Raji (cell line): ENCODE results near the gene LDB2.

Experiments
- POLR2A ChIP-seq: IDR thresholded peaks from 2 replicates; pipeline ENCODE4 v1.6.1; 2011; ENCODE audit warnings: low read depth, low read length, control low read depth; ENCODE audit not compliant: insufficient read depth

The LDB2 gene

DNA sequence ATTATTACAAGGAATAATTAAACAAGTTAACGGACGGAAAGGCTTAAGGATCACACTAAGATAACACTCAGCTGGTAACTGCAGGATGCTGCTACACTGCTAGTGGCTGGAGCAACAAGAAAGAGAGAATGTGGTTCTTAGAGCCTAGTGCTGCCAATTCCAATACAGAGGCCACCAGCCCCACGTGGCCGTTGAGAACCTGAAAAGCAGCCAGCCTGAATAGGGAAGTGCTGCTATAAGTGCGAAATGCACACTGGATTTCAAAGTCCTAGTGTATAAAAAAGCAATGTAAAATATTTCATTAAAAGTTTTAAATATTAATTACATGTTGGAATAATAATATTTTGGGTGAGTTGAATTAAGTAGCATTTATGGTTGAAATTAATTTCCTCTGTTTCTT lies 414.9 kb downstream of the LDB2 start:
- TF ChIP-seq POLR2A: no peak

DNA sequence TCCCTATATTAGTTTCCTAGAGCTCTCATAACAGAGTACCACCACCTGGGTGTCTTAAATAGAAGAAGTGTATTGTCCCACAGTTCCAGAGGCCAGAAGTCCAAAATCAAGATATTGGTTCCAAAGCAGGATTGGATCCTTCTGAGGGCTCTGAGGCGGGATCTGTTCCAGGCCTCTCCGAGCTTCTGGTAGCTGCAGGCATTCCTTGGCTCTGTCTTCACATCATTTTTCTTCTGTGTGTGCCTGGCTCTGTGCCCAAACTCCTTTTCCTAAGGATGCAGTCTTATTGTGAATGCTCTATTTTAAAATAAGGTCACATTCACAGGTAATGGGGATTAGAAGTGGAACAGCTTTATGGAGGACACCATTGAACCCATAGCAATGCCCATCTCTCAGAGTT lies 418.4 kb downstream of the LDB2 start:
- TF ChIP-seq POLR2A: no peak

DNA sequence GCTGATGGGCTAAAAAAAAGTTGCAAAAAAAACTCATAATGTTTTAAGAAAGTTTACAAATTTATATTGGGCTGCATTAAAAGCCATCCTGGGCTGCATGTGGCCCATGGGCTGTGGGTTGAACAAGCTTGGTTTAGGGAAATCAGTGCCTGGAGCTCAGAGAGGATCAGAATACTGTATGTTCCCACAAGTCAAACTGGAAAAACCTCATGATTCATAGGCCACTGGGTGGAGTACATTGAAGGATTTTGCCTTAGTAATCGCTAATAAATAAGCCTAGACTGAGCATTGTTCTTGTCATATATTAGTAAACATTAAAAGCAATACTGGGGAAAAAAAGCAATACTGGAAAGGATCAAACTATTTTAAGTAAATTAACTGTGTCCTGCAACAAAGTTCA lies 425.9 kb downstream of the LDB2 start:
- no peak for TF ChIP-seq POLR2A

DNA sequence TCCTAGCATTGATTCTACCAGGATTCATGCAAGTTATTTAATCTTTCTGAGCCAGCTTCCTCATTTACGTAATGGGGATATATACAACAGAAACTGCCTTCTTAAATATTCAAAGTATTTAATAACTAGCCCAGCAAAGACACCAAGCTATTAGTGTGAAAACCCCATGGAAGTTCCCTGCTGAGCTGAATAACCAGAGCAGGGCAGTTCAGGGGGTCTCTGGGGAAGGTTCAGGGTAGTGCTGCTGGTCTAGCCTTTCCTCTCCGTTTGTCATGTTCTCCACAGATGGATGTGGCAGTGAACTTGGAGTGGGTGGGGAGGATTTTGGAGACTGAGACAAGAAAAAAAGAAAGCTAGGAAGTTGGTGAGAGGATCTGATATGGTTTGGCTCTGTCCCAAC lies 431.4 kb downstream of the LDB2 start:
- no peak for TF ChIP-seq POLR2A

DNA sequence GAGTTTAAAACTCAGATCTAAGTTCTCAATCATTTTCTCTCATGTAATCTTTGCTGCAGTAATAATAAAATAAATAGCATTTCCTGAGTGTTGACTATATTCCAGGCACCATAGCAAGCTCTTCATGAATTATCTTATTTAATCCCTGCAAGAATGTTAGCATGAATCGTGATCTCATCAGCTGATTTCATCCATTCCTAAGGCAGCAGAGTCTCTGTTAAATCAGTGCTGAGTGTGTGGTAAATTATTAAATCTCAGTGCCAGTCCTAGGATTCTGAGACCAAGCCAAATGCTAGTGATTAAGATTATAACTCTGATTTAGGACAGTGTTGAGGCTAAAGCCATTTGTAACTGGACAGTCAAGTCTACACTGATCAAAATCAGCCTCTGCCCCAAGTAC lies 431.9 kb downstream of the LDB2 start:
- no peak for TF ChIP-seq POLR2A

DNA sequence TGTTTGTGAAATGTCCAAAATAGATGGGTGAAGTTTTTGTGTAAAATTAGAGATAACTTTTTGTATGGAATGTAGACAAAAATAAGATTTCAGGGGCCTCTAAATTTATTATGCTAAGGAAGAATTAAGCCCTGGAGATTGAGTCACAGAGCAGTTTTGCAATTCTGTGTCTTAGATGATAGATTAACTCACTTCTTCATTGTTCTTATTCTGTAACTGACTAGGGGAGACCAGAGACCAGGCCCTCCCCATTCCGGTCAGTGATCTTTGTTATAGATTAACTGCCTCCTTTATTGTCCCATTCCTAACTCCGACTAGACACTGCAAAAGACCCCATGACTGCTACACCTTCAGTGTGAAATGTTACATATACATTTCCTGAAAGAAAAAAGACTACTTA lies 433.8 kb downstream of the LDB2 start:
- TF ChIP-seq POLR2A: no peak

DNA sequence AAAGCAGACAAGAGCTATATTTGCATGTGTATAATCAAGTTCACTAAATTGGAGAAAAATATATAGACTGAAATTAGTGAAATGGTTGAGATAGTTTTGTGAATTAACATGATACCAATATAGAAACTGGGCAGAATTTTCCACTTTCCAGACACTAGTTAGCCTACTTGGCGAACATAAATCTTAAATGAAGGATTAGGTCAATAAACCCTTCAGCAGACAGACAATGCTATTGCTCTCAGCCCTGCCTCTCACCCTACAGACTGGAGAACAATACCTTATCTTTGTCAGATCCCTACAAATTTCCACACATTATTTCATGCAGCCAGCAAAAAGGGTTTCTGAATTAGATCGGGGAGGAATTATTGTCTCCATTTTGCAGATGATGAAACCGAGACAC lies 435.8 kb downstream of the LDB2 start:
- no peak for TF ChIP-seq POLR2A

DNA sequence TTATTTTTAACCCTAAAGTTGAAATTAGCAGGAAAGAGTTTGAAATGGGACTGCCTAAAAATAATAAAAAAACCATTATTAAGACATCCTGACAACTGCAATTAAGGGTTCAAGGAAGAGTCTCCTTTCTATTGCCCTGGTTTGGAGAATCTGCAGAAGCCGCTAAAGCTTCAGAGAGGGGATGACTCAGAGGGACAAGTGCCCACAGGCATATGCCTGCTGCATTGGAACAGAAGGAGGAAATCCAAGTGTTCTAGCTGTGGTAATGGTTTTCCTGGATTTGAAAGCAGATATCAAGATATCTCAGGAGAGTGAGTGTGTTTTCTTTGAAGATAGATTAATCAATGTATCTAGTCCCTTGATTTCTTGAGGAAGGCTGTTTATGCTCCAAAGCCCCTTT lies 437.1 kb downstream of the LDB2 start:
- no peak for TF ChIP-seq POLR2A

DNA sequence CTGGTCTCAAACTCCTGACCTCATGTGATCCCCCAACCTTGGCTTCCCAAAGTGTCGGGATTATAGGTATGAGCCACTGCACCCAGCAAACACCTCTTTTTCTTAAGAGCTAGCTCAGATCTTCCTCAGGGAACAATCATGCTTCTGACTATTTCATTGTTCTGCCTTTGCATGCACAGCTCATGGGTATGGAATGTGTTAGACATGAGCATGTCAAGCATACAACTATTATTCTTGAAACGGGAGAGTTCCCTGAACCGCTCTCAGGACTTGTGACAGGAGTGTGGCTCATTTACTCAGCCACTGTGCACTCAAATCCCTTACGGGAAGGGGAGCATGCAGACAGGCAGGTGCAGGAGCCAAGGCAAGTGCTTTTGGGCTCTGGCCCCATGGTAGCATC lies 440.5 kb downstream of the LDB2 start:
- no peak for TF ChIP-seq POLR2A
